HepG2 (cell line): ENCODE measurements around the gene CD14. TPM values are rescaled to one million over a fixed set of nuclear protein-coding genes. Genes with fewer than 3 reads are reported as not detected.

Experiments
- CHD2 ChIP-seq: IDR thresholded peaks from 2 replicates; pipeline ENCODE4 v1.6.1; 2011; ENCODE audit warnings: low read depth, low read length, improper control_type of control experiment
- RXRB ChIP-seq: IDR thresholded peaks from 2 replicates; pipeline ENCODE4 v1.6.1; 2016; ENCODE audit warnings: borderline replicate concordance, missing genetic modification reagents, missing compliant biosample characterization
- SOX6 ChIP-seq, 2 experiments: fragments of 450-650 bp in 1 of 2; sonication (generic) in 1 of 2; formaldehyde crosslinking in 1 of 2; IDR thresholded peaks; 2 replicates each; pipeline versions ENCODE4 v1.4.0 to v1.6.1; 2017 to 2020; ENCODE audit warnings: antibody characterized with exemption in 1 of 2, mild to moderate bottlenecking in 1 of 2, missing genetic modification reagents in 1 of 2
- SPEN ChIP-seq: sonication (generic); formaldehyde crosslinking; IDR thresholded peaks from 2 replicates; pipeline ENCODE4 v1.5.1; 2020; ENCODE audit warnings: low read depth, mild to moderate bottlenecking, missing genetic modification reagents
- TMF1 ChIP-seq: sonication (generic); formaldehyde crosslinking; IDR thresholded peaks from 2 replicates; pipeline ENCODE4 v1.8.1; 2022; ENCODE audit warnings: low read depth, missing genetic modification reagents
- TSC22D2 ChIP-seq: sonication (generic); formaldehyde crosslinking; IDR thresholded peaks from 2 replicates; pipeline ENCODE4 v1.5.1; 2020; ENCODE audit warnings: missing genetic modification reagents, mild to moderate bottlenecking, borderline replicate concordance
- ZNF335 ChIP-seq: sonication (generic); formaldehyde crosslinking; IDR thresholded peaks from 2 replicates; pipeline ENCODE4 v1.4.0; 2020; ENCODE audit warnings: missing genetic modification reagents
- ZNF678 ChIP-seq: sonication (generic); formaldehyde crosslinking; IDR thresholded peaks from 2 replicates; pipeline ENCODE4 v1.4.0; 2020; ENCODE audit warnings: mild to moderate bottlenecking, missing genetic modification reagents
- polyA plus RNA-seq, 8 experiments: library from polyadenylated mRNA; depleted of rRNA in 3 of 8; stranded (reverse) in 7 of 8; unstranded in 1 of 8; fragments of >200 nt; fragmentation: Illumina TruSeq in 4 of 8; extraction: Trizol in 4 of 8; gene quantifications; 2 replicates each; pipeline versions ENCODE4 v1.2.1 to v1.2.3, GENCODE V29; 2011 to 2016; ENCODE audit warnings: low read depth in 4 of 8, missing spikeins in 1 of 8, mixed read lengths in 1 of 8; ENCODE audit not compliant: insufficient read depth in 1 of 8
- total RNA-seq, 5 experiments: library from RNA; depleted of rRNA; stranded (reverse); fragments of >200 nt; fragmentation: Illumina TruSeq; extraction: Trizol; gene quantifications; 2 replicates each; pipeline ENCODE4 v1.2.3, GENCODE V29; 2016; ENCODE audit warnings: low read depth in 1 of 5
- TF ChIP-seq, protein P1 (sequence below): sonication (generic); formaldehyde crosslinking; IDR thresholded peaks from 2 replicates; pipeline ENCODE4 v1.4.0; 2020; ENCODE audit warnings: mild to moderate bottlenecking, missing genetic modification reagents
- TF ChIP-seq, protein P2 (sequence below): sonication (generic); formaldehyde crosslinking; IDR thresholded peaks from 2 replicates; pipeline ENCODE4 v1.5.0; 2020; ENCODE audit warnings: mild to moderate bottlenecking, low read depth, missing genetic modification reagents, borderline replicate concordance
- TF ChIP-seq, protein P3 (sequence below): sonication (generic); formaldehyde crosslinking; IDR thresholded peaks from 2 replicates; pipeline ENCODE4 v1.5.1; 2020; ENCODE audit warnings: mild to moderate bottlenecking, moderate library complexity, missing genetic modification reagents
- TF ChIP-seq, protein P4 (sequence below): sonication (generic); formaldehyde crosslinking; IDR thresholded peaks from 2 replicates; pipeline ENCODE4 v1.5.1; 2020; ENCODE audit warnings: mild to moderate bottlenecking, missing genetic modification reagents, moderate library complexity
- TF ChIP-seq, protein P5 (sequence below): sonication (generic); formaldehyde crosslinking; IDR thresholded peaks from 2 replicates; pipeline ENCODE4 v1.8.1; 2022; ENCODE audit warnings: mild to moderate bottlenecking, missing genetic modification reagents

Gene CD14
- total and polyA plus RNA-seq, 2 of the 13 experiments (the other 11 are each of a cell fraction or from before 2014, with no cell fraction given): 1.7 to 4.7 TPM

DNA sequence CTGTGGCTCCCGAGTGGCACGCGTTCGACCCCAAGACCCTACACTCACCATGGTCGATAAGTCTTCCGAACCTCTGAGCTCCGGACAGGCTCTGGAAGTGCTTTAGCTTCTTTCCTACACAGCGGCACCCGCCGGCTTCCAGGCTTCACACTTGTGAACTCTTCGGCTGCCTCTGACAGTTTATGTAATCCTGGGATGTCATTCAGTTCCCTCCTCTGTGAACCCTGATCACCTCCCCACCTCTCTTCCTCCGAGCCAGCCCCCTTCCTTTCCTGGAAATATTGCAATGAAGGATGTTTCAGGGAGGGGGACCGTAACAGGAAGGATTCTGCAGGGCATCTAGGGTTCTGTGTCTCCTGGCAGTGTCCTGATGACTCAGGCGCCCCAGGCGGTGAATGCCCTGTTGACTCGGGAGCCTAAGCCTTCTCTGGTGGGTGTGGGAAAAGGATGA is at the start of gene CD14 (continued):
- TF ChIP-seq, protein P1, sequence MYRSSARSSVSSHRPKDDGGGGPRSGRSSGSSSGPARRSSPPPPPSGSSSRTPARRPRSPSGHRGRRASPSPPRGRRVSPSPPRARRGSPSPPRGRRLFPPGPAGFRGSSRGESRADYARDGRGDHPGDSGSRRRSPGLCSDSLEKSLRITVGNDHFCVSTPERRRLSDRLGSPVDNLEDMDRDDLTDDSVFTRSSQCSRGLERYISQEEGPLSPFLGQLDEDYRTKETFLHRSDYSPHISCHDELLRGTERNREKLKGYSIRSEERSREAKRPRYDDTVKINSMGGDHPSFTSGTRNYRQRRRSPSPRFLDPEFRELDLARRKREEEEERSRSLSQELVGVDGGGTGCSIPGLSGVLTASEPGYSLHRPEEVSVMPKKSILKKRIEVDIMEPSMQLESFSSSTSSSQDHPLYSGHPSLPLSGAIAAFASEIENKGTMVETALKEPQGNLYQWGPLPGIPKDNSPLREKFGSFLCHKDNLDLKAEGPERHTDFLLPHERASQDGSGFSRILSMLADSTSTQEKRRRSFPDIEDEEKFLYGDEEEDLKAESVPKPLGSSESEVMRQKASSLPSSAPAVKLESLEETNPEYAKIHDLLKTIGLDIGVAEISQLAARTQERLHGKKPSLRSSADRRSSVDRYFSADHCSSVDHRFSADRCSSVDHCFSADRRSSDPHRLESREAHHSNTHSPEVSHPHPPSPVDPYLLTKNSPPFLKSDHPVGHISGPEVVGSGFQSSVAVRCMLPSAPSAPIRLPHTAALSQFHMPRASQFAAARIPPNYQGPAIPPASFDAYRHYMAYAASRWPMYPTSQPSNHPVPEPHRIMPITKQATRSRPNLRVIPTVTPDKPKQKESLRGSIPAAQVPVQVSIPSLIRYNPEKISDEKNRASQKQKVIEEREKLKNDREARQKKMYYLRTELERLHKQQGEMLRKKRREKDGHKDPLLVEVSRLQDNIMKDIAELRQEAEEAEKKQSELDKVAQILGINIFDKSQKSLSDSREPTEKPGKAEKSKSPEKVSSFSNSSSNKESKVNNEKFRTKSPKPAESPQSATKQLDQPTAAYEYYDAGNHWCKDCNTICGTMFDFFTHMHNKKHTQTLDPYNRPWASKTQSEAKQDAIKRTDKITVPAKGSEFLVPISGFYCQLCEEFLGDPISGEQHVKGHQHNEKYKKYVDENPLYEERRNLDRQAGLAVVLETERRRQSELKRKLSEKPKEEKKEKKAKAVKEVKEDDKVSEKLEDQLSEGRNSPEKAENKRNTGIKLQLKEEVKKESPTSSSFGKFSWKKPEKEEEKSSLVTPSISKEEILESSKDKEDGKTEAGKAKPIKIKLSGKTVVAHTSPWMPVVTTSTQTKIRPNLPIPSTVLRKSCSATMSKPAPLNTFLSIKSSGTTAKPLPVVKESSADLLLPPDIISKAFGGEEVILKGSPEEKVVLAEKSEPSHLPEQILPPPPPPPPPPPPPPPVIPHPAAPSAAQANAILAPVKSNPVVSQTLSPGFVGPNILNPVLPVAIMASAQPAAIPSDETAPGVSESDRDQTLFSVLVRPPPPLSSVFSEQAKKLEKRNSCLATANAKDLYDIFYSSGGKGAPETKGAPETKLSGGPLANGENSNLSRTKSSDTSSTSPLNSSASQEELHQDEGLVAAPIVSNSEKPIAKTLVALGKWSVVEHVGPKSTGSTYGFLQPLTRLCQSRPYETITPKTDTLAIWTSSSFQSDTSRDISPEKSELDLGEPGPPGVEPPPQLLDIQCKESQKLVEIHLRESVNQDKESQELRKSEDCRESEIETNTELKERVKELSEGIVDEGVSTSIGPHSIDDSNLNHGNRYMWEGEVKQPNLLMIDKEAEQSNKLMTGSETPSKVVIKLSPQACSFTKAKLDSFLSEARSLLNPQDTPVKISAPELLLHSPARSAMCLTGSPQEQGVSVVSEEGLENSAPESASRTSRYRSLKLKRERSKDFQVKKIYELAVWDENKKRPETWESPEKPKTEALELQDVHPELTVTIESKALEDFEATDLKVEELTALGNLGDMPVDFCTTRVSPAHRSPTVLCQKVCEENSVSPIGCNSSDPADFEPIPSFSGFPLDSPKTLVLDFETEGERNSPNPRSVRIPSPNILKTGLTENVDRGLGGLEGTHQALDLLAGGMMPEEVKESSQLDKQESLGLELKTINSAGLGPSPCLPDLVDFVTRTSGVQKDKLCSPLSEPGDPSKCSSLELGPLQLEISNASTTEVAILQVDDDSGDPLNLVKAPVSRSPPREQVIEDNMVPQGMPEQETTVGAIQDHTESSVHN: 0 out of 2 replicates have a peak, but pooled peaks have one; percentile 27
- TF ChIP-seq, protein P2, sequence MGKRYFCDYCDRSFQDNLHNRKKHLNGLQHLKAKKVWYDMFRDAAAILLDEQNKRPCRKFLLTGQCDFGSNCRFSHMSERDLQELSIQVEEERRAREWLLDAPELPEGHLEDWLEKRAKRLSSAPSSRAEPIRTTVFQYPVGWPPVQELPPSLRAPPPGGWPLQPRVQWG (CRISPR knock-in tag): no peak
- peak; percentile 86 for TF ChIP-seq RXRB (CRISPR knock-in tag)
- no peak for TF ChIP-seq TSC22D2 (CRISPR knock-in tag)
- TF ChIP-seq SPEN (CRISPR knock-in tag): 0 out of 2 replicates have a peak, but pooled peaks have one; percentile 23
- TF ChIP-seq SOX6 (IDR thresholded peaks at IDR 0.05): no peak
- TF ChIP-seq SOX6 (CRISPR knock-in tag; IDR thresholded peaks at IDR 0.05): 0 out of 2 replicates have a peak, but pooled peaks have one; percentile 47
- TF ChIP-seq, protein P3, sequence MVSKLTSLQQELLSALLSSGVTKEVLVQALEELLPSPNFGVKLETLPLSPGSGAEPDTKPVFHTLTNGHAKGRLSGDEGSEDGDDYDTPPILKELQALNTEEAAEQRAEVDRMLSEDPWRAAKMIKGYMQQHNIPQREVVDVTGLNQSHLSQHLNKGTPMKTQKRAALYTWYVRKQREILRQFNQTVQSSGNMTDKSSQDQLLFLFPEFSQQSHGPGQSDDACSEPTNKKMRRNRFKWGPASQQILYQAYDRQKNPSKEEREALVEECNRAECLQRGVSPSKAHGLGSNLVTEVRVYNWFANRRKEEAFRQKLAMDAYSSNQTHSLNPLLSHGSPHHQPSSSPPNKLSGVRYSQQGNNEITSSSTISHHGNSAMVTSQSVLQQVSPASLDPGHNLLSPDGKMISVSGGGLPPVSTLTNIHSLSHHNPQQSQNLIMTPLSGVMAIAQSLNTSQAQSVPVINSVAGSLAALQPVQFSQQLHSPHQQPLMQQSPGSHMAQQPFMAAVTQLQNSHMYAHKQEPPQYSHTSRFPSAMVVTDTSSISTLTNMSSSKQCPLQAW: peak; percentile 75
- no peak for TF ChIP-seq ZNF678 (CRISPR knock-in tag)
- TF ChIP-seq, protein P4, sequence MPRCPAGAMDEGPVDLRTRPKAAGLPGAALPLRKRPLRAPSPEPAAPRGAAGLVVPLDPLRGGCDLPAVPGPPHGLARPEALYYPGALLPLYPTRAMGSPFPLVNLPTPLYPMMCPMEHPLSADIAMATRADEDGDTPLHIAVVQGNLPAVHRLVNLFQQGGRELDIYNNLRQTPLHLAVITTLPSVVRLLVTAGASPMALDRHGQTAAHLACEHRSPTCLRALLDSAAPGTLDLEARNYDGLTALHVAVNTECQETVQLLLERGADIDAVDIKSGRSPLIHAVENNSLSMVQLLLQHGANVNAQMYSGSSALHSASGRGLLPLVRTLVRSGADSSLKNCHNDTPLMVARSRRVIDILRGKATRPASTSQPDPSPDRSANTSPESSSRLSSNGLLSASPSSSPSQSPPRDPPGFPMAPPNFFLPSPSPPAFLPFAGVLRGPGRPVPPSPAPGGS (CRISPR knock-in tag): no peak
- TF ChIP-seq CHD2: no peak
- TF ChIP-seq, protein P5, sequence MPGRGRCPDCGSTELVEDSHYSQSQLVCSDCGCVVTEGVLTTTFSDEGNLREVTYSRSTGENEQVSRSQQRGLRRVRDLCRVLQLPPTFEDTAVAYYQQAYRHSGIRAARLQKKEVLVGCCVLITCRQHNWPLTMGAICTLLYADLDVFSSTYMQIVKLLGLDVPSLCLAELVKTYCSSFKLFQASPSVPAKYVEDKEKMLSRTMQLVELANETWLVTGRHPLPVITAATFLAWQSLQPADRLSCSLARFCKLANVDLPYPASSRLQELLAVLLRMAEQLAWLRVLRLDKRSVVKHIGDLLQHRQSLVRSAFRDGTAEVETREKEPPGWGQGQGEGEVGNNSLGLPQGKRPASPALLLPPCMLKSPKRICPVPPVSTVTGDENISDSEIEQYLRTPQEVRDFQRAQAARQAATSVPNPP (CRISPR knock-in tag): no peak
- TF ChIP-seq ZNF335 (CRISPR knock-in tag): peak; percentile 38; the same call in 1 of the 2 replicates
- no peak for TF ChIP-seq TMF1 (CRISPR knock-in tag)
